Activated T-cell treated with anti-CD3 and anti-CD28 coated beads for 24 hours (primary cell): ENCODE data around the gene APOBEC3A.
A peak's percentile ranks its signal among the peaks of the same experiment; 100 is the strongest.
"Not testable (repeated sequence)": the region's sequence is repeated elsewhere in the genome, so short reads cannot be mapped to it uniquely, and the experiment has no call there.

Experiments
- DNase-seq: peaks from one replicate; pipeline ENCODE4 v3.0.0-alpha.2; 2020; ENCODE audit warnings: low read depth

APOBEC3A gene

DNA sequence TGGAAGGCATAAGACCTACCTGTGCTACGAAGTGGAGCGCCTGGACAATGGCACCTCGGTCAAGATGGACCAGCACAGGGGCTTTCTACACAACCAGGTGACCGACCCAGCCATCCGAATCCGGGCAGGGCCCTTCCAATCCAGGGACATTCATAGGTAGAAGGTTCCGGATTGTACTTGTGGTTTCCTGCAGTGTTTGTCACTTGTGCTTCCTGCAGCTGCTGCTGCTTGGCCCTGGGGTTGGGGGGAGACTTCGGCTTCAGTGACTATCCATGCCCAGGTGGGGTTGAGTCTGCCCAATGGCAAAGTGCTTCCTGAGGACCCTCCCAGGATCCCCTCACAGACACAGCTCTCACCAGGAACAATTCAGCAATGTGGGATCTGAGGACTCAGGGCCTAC, 2.2 kb downstream of the APOBEC3A start:
- no peak for DNase-seq

DNA sequence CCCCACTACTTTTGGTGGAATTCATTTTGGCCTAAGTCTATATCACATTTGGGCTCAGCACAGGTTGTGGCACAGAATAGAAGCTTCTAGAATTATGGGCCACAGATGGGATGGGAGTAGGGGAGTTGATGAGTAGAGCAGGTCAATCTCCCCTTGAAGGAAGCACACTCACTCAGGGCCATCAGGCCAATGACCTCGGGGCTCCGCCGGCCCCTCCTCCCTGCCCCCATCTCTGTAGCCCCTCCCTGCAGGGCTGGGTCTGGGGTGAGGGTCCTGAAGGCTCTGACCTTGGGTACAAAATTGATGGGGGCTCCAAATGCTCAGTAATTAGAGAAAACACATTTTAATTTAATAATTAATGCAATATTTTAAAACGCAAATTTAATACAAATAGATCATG, 3.3 kb downstream of the APOBEC3A start:
- not testable (repeated sequence) for DNase-seq

DNA sequence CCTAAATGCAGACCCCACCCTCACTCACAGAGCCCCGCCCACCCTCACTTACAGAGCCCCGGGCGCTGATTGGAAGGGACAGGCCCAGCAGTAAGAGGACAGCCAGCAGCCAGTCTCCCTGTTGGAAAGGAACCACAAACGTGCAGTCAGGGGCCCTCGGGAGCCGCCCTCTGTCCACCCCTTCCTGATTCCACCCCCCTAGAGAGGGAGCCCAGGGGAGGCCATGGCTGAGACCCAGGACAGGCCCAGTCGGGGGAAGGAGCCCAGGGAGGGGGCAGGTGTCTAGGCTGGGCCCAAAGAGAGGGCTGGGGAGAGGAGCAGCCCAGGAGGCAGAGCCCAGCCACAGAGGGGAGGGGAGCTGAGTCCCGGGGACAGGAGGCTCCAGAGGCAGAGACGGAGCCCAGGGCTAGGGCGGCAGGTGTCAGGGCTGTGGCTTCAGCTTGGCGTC, 5.9 kb downstream of the APOBEC3A start:
- not testable (repeated sequence) for DNase-seq

DNA sequence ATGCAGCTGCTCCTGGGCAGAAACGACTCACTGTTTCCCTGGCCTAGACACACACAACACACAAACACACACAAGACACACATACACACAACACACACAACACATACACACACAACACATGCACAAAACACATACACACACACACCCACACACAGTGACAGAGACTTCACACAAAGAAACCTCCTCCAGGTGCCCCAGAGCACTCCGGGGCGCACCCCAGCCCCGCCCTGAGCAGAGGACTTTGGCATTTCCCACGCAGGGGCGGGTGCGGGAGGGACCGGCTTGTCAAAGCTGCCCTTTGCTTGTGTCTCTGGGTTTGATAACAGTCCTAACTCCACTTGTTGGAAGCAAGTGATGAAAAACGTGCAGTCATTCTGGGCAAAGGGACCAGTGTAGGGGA, 6.5 kb downstream of the APOBEC3A start:
- no peak for DNase-seq

DNA sequence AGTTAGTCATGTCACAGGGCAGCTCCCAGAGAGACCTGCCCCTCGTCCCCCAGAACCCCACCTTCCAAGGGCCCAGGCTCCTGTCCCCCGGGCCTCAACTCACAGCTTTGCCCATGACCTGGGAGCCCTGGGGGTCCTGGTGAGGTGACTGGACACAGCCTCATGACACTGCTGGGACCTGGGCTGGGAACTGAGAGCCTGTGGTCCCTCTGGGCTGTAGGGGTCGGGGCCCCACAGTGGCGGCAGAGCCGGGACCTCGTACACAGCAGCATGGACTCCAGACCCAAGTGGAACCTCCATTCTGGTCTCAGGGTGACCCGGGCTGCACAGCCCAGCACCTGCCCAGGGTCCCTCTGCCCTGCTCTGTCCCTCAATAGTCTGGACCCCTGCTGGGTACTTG, 6.9 kb downstream of the APOBEC3A start:
- DNase-seq: no peak

DNA sequence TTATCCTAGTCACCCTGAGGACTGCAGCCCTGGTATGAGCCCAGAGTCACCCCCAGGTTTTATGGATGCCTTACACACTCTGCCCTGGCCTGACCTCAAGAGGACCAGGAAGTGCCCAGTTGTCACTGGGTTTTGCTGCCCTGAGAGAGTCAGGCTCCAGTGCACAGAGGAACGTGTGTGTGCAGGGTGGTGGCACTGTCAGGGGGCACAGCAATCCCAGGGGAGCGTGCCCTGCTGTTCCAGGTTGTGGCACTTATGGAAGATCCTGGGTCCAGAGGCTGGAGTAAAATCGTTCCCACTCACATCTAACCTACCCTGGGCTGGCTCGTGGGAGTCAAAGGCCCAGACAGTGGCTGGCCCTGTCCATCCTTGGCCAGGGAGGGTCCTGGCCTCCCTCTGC, 7.6 kb downstream of the APOBEC3A start:
- no peak for DNase-seq

DNA sequence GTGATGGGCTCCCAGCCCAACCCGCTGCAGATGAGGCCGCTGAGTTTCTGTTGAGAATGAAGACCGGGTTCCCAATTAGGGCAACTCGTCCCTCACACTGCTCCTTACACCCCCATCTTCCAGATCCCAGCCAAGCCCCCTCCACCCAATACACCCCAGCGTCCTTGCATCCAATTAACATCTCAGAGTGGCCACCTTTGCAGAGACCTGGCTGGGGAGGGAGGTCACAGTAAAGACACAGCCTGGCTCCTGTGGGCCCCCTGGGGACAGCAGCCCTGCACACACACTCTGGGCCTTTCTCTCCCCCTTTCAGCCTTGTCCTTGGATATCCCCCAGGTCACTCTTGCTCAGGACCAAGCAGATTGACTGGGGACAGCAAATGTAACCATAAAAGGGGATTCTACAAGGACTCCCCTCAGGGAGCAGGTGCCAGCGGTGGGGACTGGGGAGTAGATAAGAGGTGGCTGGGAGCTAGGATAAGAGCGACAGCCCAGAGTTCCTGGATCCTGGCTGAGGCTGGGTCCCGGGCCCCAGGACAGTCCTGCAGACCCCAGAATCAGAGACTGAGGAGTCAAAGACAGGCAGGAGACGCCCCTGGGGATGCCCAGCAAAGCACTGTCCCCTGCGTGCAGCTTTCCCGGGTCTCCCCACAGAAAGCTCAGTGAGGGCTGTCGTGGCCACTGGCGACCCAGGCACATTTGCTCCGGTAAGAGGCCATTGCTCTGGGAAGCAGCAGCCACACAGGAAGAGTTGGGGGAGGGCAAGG, 8.4 kb downstream of the APOBEC3A start:
- DNase-seq: no peak

DNA sequence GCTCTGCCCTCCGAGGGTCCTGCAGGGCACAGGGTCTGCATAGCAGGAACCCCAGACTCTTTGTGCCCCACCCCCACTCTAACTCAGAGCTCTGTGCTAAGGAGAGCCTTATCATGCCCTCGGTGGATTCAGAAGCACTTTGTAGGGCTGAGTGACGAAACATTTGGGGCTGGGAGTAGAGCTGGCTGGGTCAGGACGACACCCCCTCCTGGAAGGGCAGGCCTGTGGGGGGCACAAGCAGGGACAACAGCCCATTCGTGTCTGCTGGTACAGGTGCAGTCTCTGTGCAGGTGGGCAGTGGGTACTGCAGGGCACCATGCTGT, 8.9 kb downstream of the APOBEC3A start:
- DNase-seq: no peak

DNA sequence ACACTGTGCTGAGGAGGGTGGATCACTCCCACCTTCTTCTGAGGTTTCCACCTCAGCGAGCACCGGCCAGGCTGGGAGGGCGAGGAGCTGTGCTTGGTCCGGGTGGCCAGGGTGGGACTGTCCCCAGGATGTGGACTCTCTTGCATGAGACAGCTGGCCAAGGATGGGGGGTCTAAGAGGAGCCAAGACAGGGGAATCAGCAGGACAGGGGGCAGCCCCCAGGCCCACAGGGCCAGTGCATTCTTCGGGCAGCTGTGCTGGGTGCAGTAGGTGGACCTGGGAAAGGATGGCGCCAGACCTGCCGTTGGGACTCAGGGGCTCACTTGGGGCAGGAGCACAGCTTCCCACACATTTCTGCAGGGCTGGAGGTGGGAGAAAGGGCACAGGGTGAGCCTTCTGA, 9.5 kb downstream of the APOBEC3A start:
- DNase-seq: no peak

DNA sequence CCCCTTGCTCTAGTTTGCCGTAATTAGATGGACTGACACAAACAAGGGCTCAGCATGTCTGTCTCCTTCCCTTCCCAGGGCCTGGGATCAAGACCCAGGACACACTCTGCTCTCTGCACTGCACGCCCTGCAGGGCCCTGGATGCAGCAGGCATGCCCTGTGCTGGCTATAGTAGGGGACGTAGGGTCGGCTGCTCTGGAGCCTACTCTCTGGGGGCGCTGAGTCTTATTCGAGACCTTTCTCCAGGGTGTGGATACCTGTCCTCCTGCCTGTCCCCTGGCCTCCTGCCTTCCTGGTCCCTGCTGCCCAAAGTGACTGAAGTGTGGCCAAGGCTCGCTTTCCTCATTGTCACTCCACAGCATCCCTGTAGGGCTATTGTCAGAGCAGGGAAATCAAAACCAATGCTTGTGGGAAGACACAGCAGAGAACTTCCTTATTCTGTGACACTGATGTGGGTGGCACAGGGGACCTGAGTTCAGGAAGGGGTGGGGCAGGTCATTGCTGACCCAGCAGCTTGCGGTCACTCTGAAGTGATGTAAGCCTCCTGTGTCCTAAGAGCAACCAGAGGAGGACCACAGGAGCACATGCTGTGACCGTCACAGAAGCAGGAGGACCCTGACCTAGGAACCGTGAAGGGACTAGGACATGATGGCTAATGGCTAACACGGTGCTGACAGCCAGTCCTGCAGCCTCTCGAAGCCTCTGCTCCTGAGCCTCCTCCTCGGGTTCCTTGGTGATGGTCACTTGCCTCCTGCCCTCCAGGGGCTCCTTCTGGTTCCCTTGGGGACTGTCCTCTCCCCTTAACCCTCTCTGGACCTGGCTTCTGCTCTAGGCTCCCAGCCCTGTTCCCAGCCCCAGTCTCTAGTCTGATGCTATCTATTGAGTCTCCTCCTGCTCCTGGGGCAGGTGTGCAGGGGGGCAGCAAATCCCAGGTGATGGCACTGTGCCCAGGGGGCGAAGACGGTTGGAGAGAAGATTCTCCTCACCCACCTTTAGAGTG, 10.3 kb downstream of the APOBEC3A start:
- DNase-seq: no peak

DNA sequence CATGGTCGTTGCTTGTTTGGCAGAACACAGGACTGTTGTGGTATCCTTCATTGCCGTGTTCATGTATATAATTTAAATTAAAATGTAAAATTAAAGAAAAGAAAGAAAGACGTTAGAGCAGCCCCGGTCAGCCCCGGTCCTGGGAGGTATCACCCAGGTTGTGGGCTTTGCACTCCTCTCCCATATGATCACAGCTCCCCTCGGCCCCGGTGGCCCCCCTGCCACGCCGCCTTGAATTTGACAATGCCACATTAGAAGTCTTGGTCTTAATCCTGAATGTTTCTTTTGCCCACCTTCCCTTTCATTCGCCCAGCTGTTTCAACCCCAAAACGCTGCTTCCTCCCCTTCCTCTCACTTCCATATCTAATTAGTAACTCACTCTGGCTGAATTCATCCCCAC, 11.4 kb downstream of the APOBEC3A start:
- DNase-seq: no peak

DNA sequence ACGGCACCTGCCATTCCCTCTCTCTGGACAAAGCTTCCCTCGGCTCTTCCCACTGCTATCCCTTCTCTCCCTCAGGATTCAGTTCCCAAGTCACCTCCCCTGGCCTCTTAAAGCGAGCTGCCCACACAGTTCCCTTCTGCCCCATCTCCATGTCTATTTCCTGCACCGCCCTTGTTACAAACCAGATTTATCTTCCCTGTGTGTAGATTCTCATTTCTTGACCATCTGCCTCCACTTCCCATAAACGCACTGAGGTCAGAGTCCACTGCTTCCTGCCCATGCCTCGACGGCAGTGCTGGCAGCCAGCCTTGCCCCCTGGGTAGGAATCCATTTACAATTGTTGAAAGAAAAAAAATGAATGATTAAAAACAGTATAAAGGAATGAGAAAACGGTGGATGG, 13.1 kb downstream of the APOBEC3A start:
- DNase-seq: no peak

DNA sequence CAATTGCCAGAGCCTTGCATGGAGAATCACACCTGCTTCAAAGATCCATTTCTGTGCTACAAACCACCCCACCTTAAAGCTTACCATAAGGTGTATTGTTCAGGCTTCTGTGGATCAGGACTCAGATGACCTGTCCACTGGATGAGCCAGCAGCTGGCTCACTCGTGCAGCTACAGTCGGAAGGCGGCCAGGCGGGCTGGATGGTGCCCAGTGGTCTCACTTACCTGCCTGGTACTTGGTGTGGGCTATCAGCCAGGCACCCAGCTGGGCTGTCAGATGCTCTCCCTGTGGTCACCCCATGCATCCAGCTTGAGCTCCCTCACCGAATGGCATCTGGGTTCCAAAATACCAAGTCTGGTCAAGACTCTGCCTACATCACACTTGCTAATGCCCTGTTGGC, 13.8 kb downstream of the APOBEC3A start:
- no peak for DNase-seq

DNA sequence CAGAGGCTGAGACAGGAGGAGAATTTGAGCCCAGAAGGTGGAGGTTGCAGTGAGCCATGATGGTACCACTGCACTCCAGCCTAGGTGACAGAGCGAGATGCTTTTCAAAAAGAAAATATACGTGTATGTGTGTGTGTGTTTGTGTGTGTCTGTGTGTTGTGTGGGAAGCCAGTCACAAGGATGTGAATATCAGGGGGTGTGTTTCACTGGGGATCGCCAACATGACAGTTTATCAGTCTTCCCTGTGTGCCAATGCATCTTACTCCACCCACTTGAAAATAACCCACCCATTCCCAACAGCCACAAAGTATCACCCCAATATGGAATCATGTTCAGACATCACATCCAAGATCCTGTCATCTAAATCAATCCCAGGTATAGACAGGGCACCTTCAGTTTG, 14.4 kb downstream of the APOBEC3A start:
- DNase-seq: no peak

DNA sequence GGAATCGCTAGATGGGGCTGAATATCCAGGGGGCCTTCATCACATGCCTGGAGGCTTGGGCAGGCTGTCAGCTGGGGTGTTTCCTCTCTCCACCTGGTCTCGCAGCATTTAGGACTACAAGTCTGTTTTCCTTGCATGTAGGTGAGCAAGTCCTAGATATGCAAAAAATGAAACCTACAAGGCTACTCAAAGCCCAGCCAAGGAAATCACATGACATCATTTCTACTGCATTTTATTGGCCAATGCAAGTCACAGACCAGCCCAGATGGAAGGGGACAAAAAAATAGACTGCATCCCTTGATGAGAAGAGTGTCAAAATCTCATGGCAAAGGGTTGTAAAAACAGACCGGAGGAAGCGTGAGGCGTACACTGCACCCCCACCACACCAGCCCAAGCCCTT, 15.1 kb downstream of the APOBEC3A start:
- no peak for DNase-seq

DNA sequence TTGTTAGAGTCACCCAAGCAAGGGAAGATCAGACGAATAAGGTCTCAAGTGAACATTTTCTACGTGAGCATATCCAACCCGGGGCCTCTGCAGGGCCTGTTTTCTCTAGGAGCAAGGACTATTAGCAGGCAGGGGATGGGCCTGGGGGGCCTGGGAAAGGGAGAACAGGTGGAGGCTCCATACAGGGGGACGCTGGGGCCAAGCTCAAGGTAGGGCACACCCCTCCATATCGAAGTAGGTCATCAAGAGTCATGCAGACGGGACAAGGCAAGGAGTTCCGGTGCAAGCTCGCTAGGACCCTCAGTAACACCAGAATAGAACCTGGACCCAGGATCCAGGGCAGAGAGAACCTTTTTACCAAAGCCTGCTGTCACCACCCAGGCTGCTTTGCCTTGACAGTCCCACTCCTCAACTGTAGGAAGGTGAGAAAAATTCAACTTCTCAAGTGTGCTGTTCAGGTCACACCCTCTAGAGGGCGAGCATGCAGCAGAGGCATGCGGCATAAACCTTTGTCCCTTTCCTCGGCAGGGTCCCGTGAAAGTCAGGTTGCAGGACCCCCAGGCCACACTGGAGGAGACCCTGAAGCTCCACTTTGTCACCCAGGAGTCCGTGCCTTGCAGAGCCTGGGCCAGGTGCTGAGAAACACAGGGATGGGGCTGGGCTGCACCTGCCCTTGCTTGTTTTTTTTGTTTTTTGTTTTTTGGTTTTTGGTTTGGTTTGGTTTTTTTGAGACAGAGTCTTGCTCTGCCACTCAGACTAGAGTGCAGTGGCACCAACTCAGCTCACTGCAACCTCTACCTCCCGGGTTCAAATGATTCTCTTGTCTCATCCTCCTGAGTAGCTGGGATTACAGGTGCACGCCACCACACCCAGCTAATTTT, 16.1 kb downstream of the APOBEC3A start:
- DNase-seq: peak; percentile 39

DNA sequence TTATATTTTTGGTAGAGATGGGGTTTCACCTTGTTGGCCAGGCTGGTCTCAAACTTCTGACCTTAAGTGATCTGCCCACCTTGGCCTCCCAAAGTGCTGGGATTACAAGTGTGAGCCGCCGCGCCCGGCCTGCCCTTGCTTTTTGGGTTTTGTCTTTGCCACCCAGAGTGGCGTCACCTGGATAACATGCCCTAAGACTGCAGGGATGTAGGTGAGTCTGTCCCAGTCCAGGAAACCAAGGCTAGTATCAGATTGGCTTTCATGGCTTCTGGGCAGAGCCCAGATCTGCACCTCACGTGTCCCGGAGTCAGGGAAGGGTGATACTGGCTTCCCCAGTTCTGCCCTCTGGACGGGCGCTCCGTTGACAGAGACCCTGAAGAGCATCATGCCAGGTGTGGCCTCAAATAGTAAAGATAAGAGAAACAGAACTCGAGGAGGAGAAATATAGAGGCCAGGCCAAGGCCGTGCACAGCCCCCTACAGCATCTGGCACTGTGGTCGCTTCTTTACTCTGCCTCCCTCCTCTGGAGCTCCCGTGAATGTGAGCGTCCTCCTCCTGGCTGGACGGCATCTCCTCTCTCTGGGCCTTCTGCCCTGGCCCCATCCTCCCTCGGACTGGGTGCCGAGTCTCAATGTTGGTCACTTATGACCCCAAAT, 16.9 kb downstream of the APOBEC3A start:
- no peak for DNase-seq

DNA sequence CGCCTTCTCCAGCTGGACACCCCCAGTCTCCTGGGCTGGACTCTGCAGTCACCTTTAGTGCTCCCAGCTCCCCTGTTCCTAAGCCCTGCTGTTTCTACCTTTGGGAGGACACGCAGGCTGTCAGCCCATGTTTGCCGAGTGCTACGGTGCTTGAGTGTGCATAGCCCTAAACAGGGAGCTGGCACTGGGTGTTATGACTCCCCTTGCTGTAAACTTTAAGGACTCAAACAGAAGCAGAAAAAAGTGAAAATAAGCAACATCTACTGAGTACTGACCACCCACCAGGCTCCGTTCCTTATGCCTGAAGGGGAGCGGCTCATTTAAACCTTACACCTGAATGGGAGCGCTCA, 17.4 kb downstream of the APOBEC3A start:
- no peak for DNase-seq

DNA sequence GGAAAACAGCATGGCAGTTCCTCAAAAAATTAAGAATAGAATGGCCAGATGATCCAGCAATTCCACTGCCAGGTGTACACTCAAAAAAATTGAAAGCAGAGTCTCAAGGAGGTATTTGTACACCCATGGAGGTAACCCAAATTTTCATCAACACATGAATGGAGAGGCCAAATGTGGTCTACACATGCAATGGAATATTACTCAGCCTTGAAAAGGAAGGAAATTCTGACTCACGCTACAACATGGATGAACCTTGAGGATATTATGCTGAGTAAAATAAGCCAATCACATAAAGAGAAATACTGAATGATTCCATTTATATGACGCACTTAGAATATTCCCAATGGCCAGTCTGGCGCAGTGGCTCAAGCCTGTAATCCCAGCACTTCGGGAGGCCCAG, 19.9 kb downstream of the APOBEC3A start:
- DNase-seq: not testable (repeated sequence)

DNA sequence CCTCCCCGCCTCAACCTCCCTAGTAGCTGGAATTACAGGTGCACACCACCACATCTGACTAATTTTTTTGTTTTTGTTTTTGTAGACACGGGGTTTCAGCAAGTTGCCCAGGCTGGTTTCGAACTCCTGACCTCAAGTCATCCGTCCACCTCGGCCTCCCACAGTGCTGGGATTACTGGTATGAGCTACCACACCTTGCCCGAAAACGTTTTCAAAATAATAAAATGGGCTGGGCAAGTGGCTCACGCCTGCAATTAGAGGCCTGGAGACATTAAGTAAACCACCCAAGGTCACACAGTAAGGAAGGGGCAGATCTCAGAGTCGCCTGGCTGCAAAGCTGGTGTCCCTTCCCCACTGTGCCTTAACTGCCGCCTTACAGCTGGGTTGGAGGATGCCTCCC, 23.2 kb downstream of the APOBEC3A start:
- DNase-seq: not testable (repeated sequence)
